Pancreas (tissue), 10 donors: ENCODE measurements around the gene FAT1. TPM values are rescaled to one million over a fixed set of nuclear protein-coding genes. Genes with fewer than 3 reads are reported as not detected.

Source experiments
- ATAC-seq, 4 donors: fragments of 200-7000 bp; cut with Tn5 transposase; one replicate each; pipeline versions ENCODE4 v1.8.0 to v1.9.1; 2020; ENCODE audit warnings: mild to moderate bottlenecking in 4 of 4, moderate library complexity in 4 of 4
- DNase-seq, 6 donors: peaks; one replicate each; pipeline ENCODE4 v3.0.0-alpha.2; 2020
- FAIRE-seq: peaks from 2 replicates; lab custom pipeline; 2012; peaks lifted over from hg19 to GRCh38; lab: Jason Lieb, UNC
- H3K27ac ChIP-seq, 4 donors: fragments of 200-600 bp; sonication (generic); 1 replicate in 3 of 4; 2 replicates in 1 of 4; pipeline versions ENCODE4 v1.5.0 to v1.8.0; 2020
- H3K27me3 ChIP-seq, 4 donors: fragments of 200-600 bp; one replicate each; pipeline ENCODE4 v1.8.0; 2021
- H3K36me3 ChIP-seq, 3 donors: fragments of 200-600 bp; sonication (generic) in 1 of 3; one replicate each; pipeline versions ENCODE4 v1.5.0 to v1.8.0; 2020 to 2021
- H3K4me1 ChIP-seq, 3 donors: fragments of 200-600 bp; one replicate each; pipeline ENCODE4 v1.8.0; 2021
- H3K4me3 ChIP-seq, 4 donors: fragments of 200-600 bp; sonication (generic) in 2 of 4; one replicate each; pipeline versions ENCODE4 v1.5.0 to v1.8.0; 2020 to 2021
- H3K9me3 ChIP-seq, 4 donors: fragments of 200-600 bp; one replicate each; pipeline ENCODE4 v1.8.0; 2021
- CTCF ChIP-seq, 4 donors: fragments of 200-600 bp; sonication (generic) in 3 of 4; IDR thresholded peaks; one replicate each; pipeline versions ENCODE4 v1.5.0 to v1.8.0; 2021; ENCODE audit warnings: antibody characterized with exemption in 4 of 4
- WGBS, 2 donors: extraction: QIAGEN DNeasy Blood & Tissue Kit; methylation state at CpG; one replicate each; pipeline ENCODE4 v1.1.7; 2013; 5-methylcytosine and 5-hydroxymethylcytosine counted together
- intact Hi-C, 3 donors: fragments of 100-400 bp; cut with DNase I; formaldehyde crosslinking; loops; one replicate each; pipeline versions ENCODE4 v1.11.1 to v1.14.2; 2022
- polyA plus RNA-seq, 2 donors: library from polyadenylated mRNA; stranded (reverse); fragments of 200-250 nt; gene quantifications; one replicate each; pipeline ENCODE4 v1.2.3, GENCODE V29; 2013
- total RNA-seq, 6 donors: library from RNA; stranded (reverse); fragmentation: NEBNext Ultra II Directional in 4 of 6; extraction: Animal tissue kit (Norgen Biotek cat#: 25700) in 4 of 6; gene quantifications; one replicate each; pipeline versions ENCODE4 v1.2.1 to v1.2.4, GENCODE V29; 2021 to 2023
- donor health status: healthy with polysubstance abuse.
- donor health status: DM: no; HTN: no; CAD: no; lungs with moderate emphysema.
- donor health status: DM: no; HTN: no; CAD: no.
- donor health status: control.
- donor health status: control.
- donor health status: Bipolar disorder and iron deficiency.
- donor health status: DM: yes; HTN: yes; CAD: no.
- donor health status: DM: no; HTN: no; CAD: no.
- donor health status: DM: no; HTN: no; CAD: no.
- donor health status: DM: yes; HTN: yes; CAD: no.

The FAT1 gene
- total and polyA plus RNA-seq, 8 donors = 16.9 to 91.6 (median 59.3) TPM

DNA sequence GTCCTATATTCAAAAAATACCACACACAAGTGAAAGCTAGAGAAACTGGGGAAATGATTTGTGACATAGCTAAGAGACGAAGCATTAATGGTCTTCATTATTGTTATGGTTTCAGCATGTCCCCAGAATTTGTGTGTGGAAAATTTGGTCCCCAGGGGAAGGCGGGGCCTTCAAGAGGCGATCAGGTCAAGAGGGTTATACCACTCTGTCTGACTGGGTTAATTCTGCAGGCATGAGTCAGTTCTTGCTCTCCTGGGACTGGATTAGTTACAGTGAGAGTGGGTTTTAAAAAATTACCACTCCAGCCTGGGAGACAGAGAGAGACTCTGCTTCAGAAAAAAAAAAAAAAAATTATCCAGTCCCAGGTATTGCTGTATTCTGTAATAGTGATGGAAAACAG, 166.2 kb downstream of the FAT1 start:
- H3K27ac ChIP-seq = no peak overlapping the region
- no peaks in the 10 kb centered on the region for H3K27me3 ChIP-seq
- DNase-seq (no peak), ATAC-seq (no peak), FAIRE-seq (no peak)
- no peak overlapping the region for H3K4me3 ChIP-seq
- no peaks in the 10 kb centered on the region for H3K9me3 ChIP-seq
- 75 to 87% methylated on average over 3 of the region's 3 CpGs for WGBS, 2 donors
- H3K4me1 ChIP-seq = no peaks in the 10 kb centered on the region
- H3K36me3 ChIP-seq = no peaks in the 10 kb centered on the region
- intact Hi-C loops = no loop called here
- no peak for TF ChIP-seq CTCF (IDR thresholded peaks at IDR 0.05)

- Histone ChIP-seq H3K36me3 (no peaks in the 10 kb centered on the region), H3K4me1 (no peaks in the 10 kb centered on the region), H3K9me3 (no peaks in the 10 kb centered on the region), H3K27me3 (peaks cover 0 to under 1% (median 0%) of the 10 kb centered on the region in 4 donors), H3K4me3 (no peak overlapping the region), H3K27ac (no peak overlapping the region)
- no peak for TF ChIP-seq CTCF (IDR thresholded peaks at IDR 0.05)
- ATAC-seq (no peak), FAIRE-seq (no peak), DNase-seq (no peak)
- intact Hi-C loops = no loop called here
- 31 to 45% methylated on average over 7 of the region's 7 CpGs for WGBS, 2 donors
Observed at GRCh38 chr4:186557061-186557460, 166.6 kb downstream of the FAT1 start.

DNA sequence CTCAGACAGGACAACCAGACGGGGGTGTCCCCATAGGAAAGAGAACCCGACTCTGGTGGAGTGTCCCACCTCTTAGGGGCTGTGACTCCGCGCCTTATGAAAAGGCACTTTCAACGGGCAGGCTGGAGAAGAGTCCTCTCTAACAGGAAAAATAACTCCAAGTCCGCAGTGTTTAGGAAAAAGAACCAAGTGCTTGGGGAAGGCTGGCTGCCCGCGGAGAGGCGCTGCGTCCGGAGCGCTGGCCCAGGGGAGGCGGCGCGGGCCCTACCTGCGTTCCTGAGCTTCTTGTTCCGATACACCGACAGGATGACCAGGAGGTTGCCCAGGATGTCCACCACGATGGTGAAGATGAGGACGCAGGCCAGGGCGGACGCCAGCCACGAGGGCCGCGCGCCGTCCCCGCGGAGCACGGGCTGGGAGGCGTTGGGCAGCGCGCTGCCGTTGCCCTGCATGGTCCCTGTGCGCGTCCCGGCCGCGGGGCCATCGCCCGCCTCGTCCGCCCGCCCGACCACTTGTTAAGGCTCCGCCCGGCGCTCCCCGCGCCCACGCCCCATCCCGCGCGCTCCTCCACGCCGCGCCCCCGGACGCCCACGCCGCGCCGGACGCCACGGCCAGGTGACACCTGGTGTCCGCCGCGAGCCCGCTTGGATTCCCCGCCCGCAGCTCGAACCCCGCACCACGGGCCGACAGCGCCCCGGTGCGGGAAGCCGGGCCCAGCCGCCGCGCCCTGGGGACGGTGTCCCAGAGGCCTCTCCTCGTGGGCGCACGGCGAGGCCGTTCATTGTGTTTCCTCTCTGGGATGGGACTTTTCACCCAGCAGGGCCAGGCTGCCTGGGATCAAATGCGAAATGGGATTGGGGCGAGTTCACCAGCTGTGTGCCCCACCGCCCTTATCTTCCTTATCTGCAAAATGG, 168.5 kb downstream of the FAT1 start, which contains the start of gene MTNR1A:
MTNR1A (minus strand) TSS at position 654 of the 914 bp plus-strand sequence; CDS start at position 452, 202 bp downstream.
- Histone ChIP-seq H3K27ac (peak within 1 kb of the TSS in 3 of 4 donors; percentile 45 to 80 (median 75)), H3K27me3 (peaks cover 0 to 4% (median 0%) of the 10 kb centered on the region in 4 donors), H3K4me3 (peak within 1 kb of the TSS; percentile 25 to 47 (median 32)), H3K4me1 (no peaks in the 10 kb centered on the region), H3K9me3 (no peaks in the 10 kb centered on the region), H3K36me3 (no peaks in the 10 kb centered on the region)
- DNase-seq (peak in 5 of 6 donors; percentile 11 to 71 (median 43)), FAIRE-seq (no peak), ATAC-seq (peak; percentile 62 to 77 (median 67))
- TF ChIP-seq CTCF (IDR thresholded peaks at IDR 0.05) = no peak
- intact Hi-C loops = no loop called here
- 3 to 5% methylated on average over 66 to 91 of the region's 91 CpGs for WGBS, 2 donors

- H3K4me1 ChIP-seq = no peaks in the 10 kb centered on the region
- ATAC-seq (peak; percentile 59 to 84 (median 78)), DNase-seq (peak in 5 of 6 donors; percentile 9 to 61 (median 31)), FAIRE-seq (no peak)
- no peak for TF ChIP-seq CTCF (IDR thresholded peaks at IDR 0.05)
- peak overlapping the region in 3 of 4 donors; percentile 45 to 80 (median 75) for H3K27ac ChIP-seq
- H3K9me3 ChIP-seq = no peaks in the 10 kb centered on the region
- peak overlapping the region; percentile 25 to 47 (median 32) for H3K4me3 ChIP-seq
- intact Hi-C loops = no loop called here
- peaks cover 0 to 4% (median 0%) of the 10 kb centered on the region in 4 donors for H3K27me3 ChIP-seq
- no peaks in the 10 kb centered on the region for H3K36me3 ChIP-seq
- WGBS, 2 donors = 1% methylated on average over 12 of the region's 12 CpGs
Observed at GRCh38 chr4:186554539-186554913, 169.1 kb downstream of the FAT1 start.
